Progenitor cell of endocrine pancreas (in vitro differentiated cells): ENCODE measurements around the gene RRP15. TPM values are rescaled to one million over a fixed set of nuclear protein-coding genes. Genes with fewer than 3 reads are reported as not detected.
A peak's percentile ranks its signal among the peaks of the same experiment; 100 is the strongest.

Experiments used
- DNase-seq: peaks from one replicate; pipeline ENCODE4 v3.0.0; 2021; ENCODE audit warnings: low spot score; ENCODE audit not compliant: unreplicated experiment
- H3K27ac Mint-ChIP-seq: 2 replicates; pipeline ENCODE4 v1.8.0; 2021; ENCODE audit warnings: mild to moderate bottlenecking, moderate library complexity, mixed read lengths
- H3K27me3 Mint-ChIP-seq: 2 replicates; pipeline ENCODE4 v1.8.0; 2021; ENCODE audit warnings: mixed read lengths
- H3K36me3 Mint-ChIP-seq: 2 replicates; pipeline ENCODE4 v1.8.0; 2022; ENCODE audit warnings: mixed read lengths; ENCODE audit not compliant: insufficient read depth
- H3K4me1 Mint-ChIP-seq: 2 replicates; pipeline ENCODE4 v1.8.0; 2021; ENCODE audit warnings: low read depth, mixed read lengths
- H3K4me3 Mint-ChIP-seq: 2 replicates; pipeline ENCODE4 v1.8.0; 2021; ENCODE audit warnings: low read depth, mild to moderate bottlenecking, moderate library complexity, mixed read lengths
- H3K9me3 Mint-ChIP-seq: 2 replicates; pipeline ENCODE4 v1.8.0; 2021; ENCODE audit warnings: low read depth, mixed read lengths
- CTCF ChIP-seq: fragments of 200-600 bp; sonication (generic); IDR thresholded peaks from one replicate; pipeline ENCODE4 v1.5.0; 2021; ENCODE audit warnings: antibody characterized with exemption, mild to moderate bottlenecking; ENCODE audit not compliant: unreplicated experiment
- total RNA-seq: library from RNA; stranded (reverse); gene quantifications from 2 replicates; pipeline ENCODE4 v1.2.1, GENCODE V29; 2021

Gene RRP15
- total RNA-seq, 1 donor from 2014 or later, result 24.6 TPM

GRCh38 chr1:218332416-218332815, 47.3 kb downstream of the RRP15 start:
- Mint-ChIP-seq H3K27ac (no peak overlapping the region), H3K4me3 (no peak overlapping the region), H3K9me3 (no peaks in the 10 kb centered on the region), H3K36me3 (peaks cover 5% of the 10 kb centered on the region), H3K4me1 (no peaks in the 10 kb centered on the region), H3K27me3 (no peaks in the 10 kb centered on the region)
- no peak for TF ChIP-seq CTCF
- DNase-seq, result no peak

- Mint-ChIP-seq H3K27me3 (no peaks in the 10 kb centered on the region), H3K27ac (no peak overlapping the region), H3K36me3 (peaks cover 3% of the 10 kb centered on the region), H3K4me1 (peaks cover 12% of the 10 kb centered on the region), H3K4me3 (no peak overlapping the region), H3K9me3 (no peaks in the 10 kb centered on the region)
- TF ChIP-seq CTCF, result no peak
- DNase-seq, result no peak
Measured at GRCh38 chr1:218336328-218336727, 51.2 kb downstream of the RRP15 start.

- no peak for DNase-seq
- peak; percentile 88 for TF ChIP-seq CTCF
- Mint-ChIP-seq H3K36me3 (no peaks in the 10 kb centered on the region), H3K9me3 (no peaks in the 10 kb centered on the region), H3K4me3 (no peak overlapping the region), H3K27ac (no peak overlapping the region), H3K27me3 (no peaks in the 10 kb centered on the region), H3K4me1 (peaks cover 16% of the 10 kb centered on the region)
Measured at GRCh38 chr1:218339267-218339831, 54.3 kb downstream of the RRP15 start.

GRCh38 chr1:218341325-218341724, 56.2 kb downstream of the RRP15 start:
- Mint-ChIP-seq H3K9me3 (no peaks in the 10 kb centered on the region), H3K27ac (no peak overlapping the region), H3K27me3 (no peaks in the 10 kb centered on the region), H3K4me1 (peaks cover 16% of the 10 kb centered on the region), H3K4me3 (no peak overlapping the region), H3K36me3 (no peaks in the 10 kb centered on the region)
- TF ChIP-seq CTCF, result no peak
- no peak for DNase-seq

- Mint-ChIP-seq H3K27ac (no peak overlapping the region), H3K9me3 (no peaks in the 10 kb centered on the region), H3K4me3 (no peak overlapping the region), H3K36me3 (no peaks in the 10 kb centered on the region), H3K27me3 (no peaks in the 10 kb centered on the region), H3K4me1 (peaks cover 18% of the 10 kb centered on the region)
- TF ChIP-seq CTCF, result no peak
- no peak for DNase-seq
Measured at GRCh38 chr1:218342091-218342490, 57.0 kb downstream of the RRP15 start.
